Measurements from ENCODE around the gene DLEC1. TPM values are rescaled to one million over a fixed set of nuclear protein-coding genes. Genes with fewer than 3 reads are reported as not detected.
"Not testable (repeated sequence)": the region's sequence is repeated elsewhere in the genome, so short reads cannot be mapped to it uniquely, and the experiment has no call there.

Gene DLEC1
- total RNA-seq, 1 experiment from 2014 or later, result 0.81 TPM

DNA sequence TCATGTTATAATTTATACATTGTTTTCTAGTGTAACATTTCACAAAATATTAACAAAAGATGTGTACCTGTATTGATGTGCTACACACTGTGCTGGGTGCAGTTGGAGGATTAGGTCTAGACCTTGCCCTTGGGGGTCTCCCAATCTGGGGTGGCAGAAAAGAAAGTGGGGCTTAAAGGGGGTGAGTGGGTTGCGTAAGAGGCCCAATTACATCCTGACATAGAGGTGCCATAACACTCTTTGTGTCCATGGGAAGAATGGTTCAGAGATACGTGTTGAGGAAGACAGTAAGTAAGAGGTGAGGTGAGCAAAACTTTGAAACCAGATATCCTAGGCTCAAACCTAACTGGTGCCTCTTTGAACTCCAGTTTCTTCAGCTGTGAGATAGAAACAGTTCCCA is 31.0 kb downstream of the DLEC1 start:
- no peak overlapping the region for H3K4me3 Mint-ChIP-seq
- H3K4me1 Mint-ChIP-seq, result no peaks in the 10 kb centered on the region; the same call in 1 of the 2 replicates
- TF ChIP-seq FOXJ3 (CRISPR knock-in tag; IDR thresholded peaks at IDR 0.05; ENCODE audit: borderline replicate concordance), result no peak
- no peak for TF ChIP-seq NR1H2 (CRISPR knock-in tag; IDR thresholded peaks at IDR 0.05)
- TF ChIP-seq SMAD4 (CRISPR knock-in tag; IDR thresholded peaks at IDR 0.05), result no peak
- no peak for TF ChIP-seq TEAD4 (CRISPR knock-in tag; IDR thresholded peaks at IDR 0.05)
- TF ChIP-seq, protein P1, sequence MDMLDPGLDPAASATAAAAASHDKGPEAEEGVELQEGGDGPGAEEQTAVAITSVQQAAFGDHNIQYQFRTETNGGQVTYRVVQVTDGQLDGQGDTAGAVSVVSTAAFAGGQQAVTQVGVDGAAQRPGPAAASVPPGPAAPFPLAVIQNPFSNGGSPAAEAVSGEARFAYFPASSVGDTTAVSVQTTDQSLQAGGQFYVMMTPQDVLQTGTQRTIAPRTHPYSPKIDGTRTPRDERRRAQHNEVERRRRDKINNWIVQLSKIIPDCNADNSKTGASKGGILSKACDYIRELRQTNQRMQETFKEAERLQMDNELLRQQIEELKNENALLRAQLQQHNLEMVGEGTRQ (CRISPR knock-in tag; IDR thresholded peaks at IDR 0.05), result no peak
- no peak; the same call in 1 of the 2 replicates for ATAC-seq
- H3K27me3 Mint-ChIP-seq (ENCODE audit: low read depth), result peaks cover 9% of the 10 kb centered on the region
- no peak for DNase-seq (ENCODE audit: low spot score)
- ChIA-PET POLR2A (no interaction called here), CTCF (interaction anchor here (0.5 kb wide), 1 partner anchor 35 kb away, joined by 3 read pairs; no protein-coding TSS in a partner anchor)
- H3K36me3 Mint-ChIP-seq, result peaks cover 13% of the 10 kb centered on the region
- peaks cover 21% of the 10 kb centered on the region for H3K9me3 Mint-ChIP-seq
- H3K27ac Mint-ChIP-seq, result no peak overlapping the region

- CTCF ChIA-PET, ATAC-seq, H3K4me3 Mint-ChIP-seq: not testable (repeated sequence)
Observed at GRCh38 chr3:38077073-38077472, 38.1 kb downstream of the DLEC1 start.

GRCh38 chr3:38082296-38082695 is 43.3 kb downstream of the DLEC1 start:
- CTCF ChIA-PET; H3K4me1 Mint-ChIP-seq; DNase-seq (ENCODE audit: low spot score); H3K27ac Mint-ChIP-seq; H3K4me3 Mint-ChIP-seq; H3K27me3 Mint-ChIP-seq (ENCODE audit: low read depth); ATAC-seq; POLR2A ChIA-PET: not testable (repeated sequence)
- Mint-ChIP-seq H3K9me3 (peaks cover 32% of the 10 kb centered on the region), H3K36me3 (peaks cover 48% of the 10 kb centered on the region)

More at GRCh38 chr3:38077073-38077472, 38.1 kb downstream of the DLEC1 start:
- peaks cover 13% of the 10 kb centered on the region for H3K9me3 Mint-ChIP-seq
- DNase-seq (ENCODE audit: low spot score); H3K4me1 Mint-ChIP-seq; H3K27ac Mint-ChIP-seq; POLR2A ChIA-PET: not testable (repeated sequence)
- peaks cover 11% of the 10 kb centered on the region for H3K27me3 Mint-ChIP-seq (ENCODE audit: low read depth)
- H3K36me3 Mint-ChIP-seq, result peaks cover 34% of the 10 kb centered on the region

GRCh38 chr3:38083254-38083653 is 44.2 kb downstream of the DLEC1 start:
- H3K27ac Mint-ChIP-seq; H3K4me1 Mint-ChIP-seq; DNase-seq (ENCODE audit: low spot score); H3K27me3 Mint-ChIP-seq (ENCODE audit: low read depth); H3K4me3 Mint-ChIP-seq; CTCF ChIA-PET; ATAC-seq: not testable (repeated sequence)
- peaks cover 32% of the 10 kb centered on the region for H3K9me3 Mint-ChIP-seq
- POLR2A ChIA-PET, result interaction anchor here (0.6 kb wide), 1 partner anchor 412 kb away, joined by 4 read pairs; no protein-coding TSS in a partner anchor
- peaks cover 39% of the 10 kb centered on the region for H3K36me3 Mint-ChIP-seq

DNA sequence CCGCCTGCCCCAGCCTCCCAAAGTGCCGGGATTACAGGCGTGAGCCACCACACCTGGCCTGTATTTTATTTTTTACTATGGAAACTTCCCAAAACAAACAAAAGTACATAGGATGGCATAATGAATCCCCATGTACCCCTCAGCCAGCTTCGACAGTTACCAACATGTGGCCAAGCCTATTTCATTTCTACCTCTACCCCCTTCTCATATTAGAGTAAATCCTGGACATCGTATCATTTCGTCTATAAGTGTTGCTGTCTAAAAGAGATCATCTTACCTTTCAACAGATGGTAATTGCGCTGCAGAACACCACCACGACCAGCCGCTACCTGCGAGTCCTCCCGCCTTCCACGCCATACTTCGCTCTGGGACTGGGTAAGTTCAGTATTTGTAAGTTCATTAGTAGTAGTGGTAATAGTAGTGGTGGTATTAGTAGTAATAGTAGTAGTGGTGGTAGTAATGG is 44.9 kb downstream of the DLEC1 start:
- CTCF ChIA-PET, result interaction anchor here (1.4 kb wide), 1 partner anchor 16 kb away, joined by 3 read pairs; no protein-coding TSS in a partner anchor
- Mint-ChIP-seq H3K27me3 (ENCODE audit: low read depth) (peaks cover 5% of the 10 kb centered on the region; the same call in 1 of the 2 replicates), H3K36me3 (peaks cover 33% of the 10 kb centered on the region), H3K9me3 (peaks cover 32% of the 10 kb centered on the region), H3K27ac (peak overlapping the region; percentile 19; the same call in 1 of the 2 replicates), H3K4me3 (no peak overlapping the region), H3K4me1 (peaks cover 5% of the 10 kb centered on the region; the same call in 1 of the 2 replicates)
- DNase-seq (ENCODE audit: low spot score), result no peak
- TF ChIP-seq ZSCAN18 (CRISPR knock-in tag; IDR thresholded peaks at IDR 0.05), result peak; percentile 68; the same call in 1 of the 2 replicates
- TF ChIP-seq USF1 (CRISPR knock-in tag; IDR thresholded peaks at IDR 0.05), result no peak
- POLR2A ChIA-PET, result no interaction called here
- ATAC-seq, result no peak

Measured in WTC11 (cell line).